HG03066 (cell line): ENCODE results near the gene MAN1C1.

Source experiments
- ATAC-seq: cut with Tn5 transposase; IDR thresholded peaks from one replicate; pipeline ENCODE4 v1.9.1; 2021; ENCODE audit warnings: low read depth; ENCODE audit not compliant: unreplicated experiment

The MAN1C1 gene

GRCh38 chr1:25612421-25612820 lies 4.2 kb upstream of the MAN1C1 start:
- ATAC-seq: no peak

- no peak for ATAC-seq
Observed at GRCh38 chr1:25613091-25613490, 3.5 kb upstream of the MAN1C1 start.

GRCh38 chr1:25614501-25615171 lies 2.0 kb upstream of the MAN1C1 start:
- no peak for ATAC-seq

- ATAC-seq: no peak
Observed at GRCh38 chr1:25615172-25615541, 1.4 kb upstream of the MAN1C1 start.

- no peak for ATAC-seq
Observed at GRCh38 chr1:25615563-25616094, 962 bp upstream of the MAN1C1 start.

- no peak for ATAC-seq
Observed at GRCh38 chr1:25616987-25617624, 515 bp downstream of the MAN1C1 start.

- no peak for ATAC-seq
Observed at GRCh38 chr1:25617625-25618432, 1.2 kb downstream of the MAN1C1 start.

- ATAC-seq: no peak
Observed at GRCh38 chr1:25618433-25618808, 1.8 kb downstream of the MAN1C1 start.

- no peak for ATAC-seq
Observed at GRCh38 chr1:25619101-25619890, 2.7 kb downstream of the MAN1C1 start.

GRCh38 chr1:25620211-25620610 lies 3.6 kb downstream of the MAN1C1 start:
- no peak for ATAC-seq

- no peak for ATAC-seq
Observed at GRCh38 chr1:25620701-25621350, 4.2 kb downstream of the MAN1C1 start.

GRCh38 chr1:25621876-25622275 lies 5.3 kb downstream of the MAN1C1 start:
- no peak for ATAC-seq

GRCh38 chr1:25622531-25622930 lies 5.9 kb downstream of the MAN1C1 start:
- no peak for ATAC-seq

- ATAC-seq: no peak
Observed at GRCh38 chr1:25623007-25623406, 6.4 kb downstream of the MAN1C1 start.

GRCh38 chr1:25623731-25624130 lies 7.1 kb downstream of the MAN1C1 start:
- ATAC-seq: no peak

GRCh38 chr1:25624156-25624555 lies 7.6 kb downstream of the MAN1C1 start:
- no peak for ATAC-seq

GRCh38 chr1:25624604-25625003 lies 8.0 kb downstream of the MAN1C1 start:
- no peak for ATAC-seq

GRCh38 chr1:25626018-25626417 lies 9.4 kb downstream of the MAN1C1 start:
- ATAC-seq: no peak

- no peak for ATAC-seq
Observed at GRCh38 chr1:25628741-25629421, 12.3 kb downstream of the MAN1C1 start.

- no peak for ATAC-seq
Observed at GRCh38 chr1:25629836-25630235, 13.2 kb downstream of the MAN1C1 start.
